Naive thymus-derived CD8-positive, alpha-beta T cell (primary cell): ENCODE measurements around the gene YJU2. TPM values are rescaled to one million over a fixed set of nuclear protein-coding genes. Genes with fewer than 3 reads are reported as not detected.
"Not testable (repeated sequence)": the region's sequence is repeated elsewhere in the genome, so short reads cannot be mapped to it uniquely, and the experiment has no call there.

Experiments used
- ATAC-seq, 2 donors: fragments of 150-1000 bp; cut with Tn5 transposase in 1 of 2; sonication (Bioruptor Pico), chemical (Tn5 transposase) in 1 of 2; 1 replicate in 1 of 2; 2 replicates in 1 of 2; pipeline ENCODE4 v1.10.0; 2021; ENCODE audit warnings: mild to moderate bottlenecking in 2 of 2, moderate library complexity in 2 of 2
- POLR2A ChIA-PET: fragments of 350-600 bp; sonication (Branson Sonifier 250); formaldehyde crosslinking; loops from one replicate; lab custom pipeline; 2021; ENCODE audit warnings: antibody characterized with exemption; lab: Charles Lee
- DNase-seq, 10 donors: peaks; one replicate each; pipeline versions ENCODE4 v3.0.0 to v3.0.0-alpha.2; 2020 to 2022
- H3K27ac Mint-ChIP-seq, 10 donors: one replicate each; pipeline ENCODE4 v1.8.0; 2020 to 2022; ENCODE audit warnings: mild to moderate bottlenecking in 10 of 10, mixed read lengths in 10 of 10, moderate library complexity in 4 of 10, inconsistent platforms in 1 of 10
- H3K27me3 Mint-ChIP-seq, 5 donors: one replicate each; pipeline ENCODE4 v1.8.0; 2021 to 2022; ENCODE audit warnings: mixed read lengths in 5 of 5
- H3K36me3 Mint-ChIP-seq, 3 donors: one replicate each; pipeline ENCODE4 v1.8.0; 2020 to 2022; ENCODE audit warnings: mixed read lengths in 3 of 3, mild to moderate bottlenecking in 2 of 3, inconsistent platforms in 1 of 3
- H3K4me1 Mint-ChIP-seq, 4 donors: one replicate each; pipeline ENCODE4 v1.8.0; 2021 to 2022; ENCODE audit warnings: mixed read lengths in 4 of 4
- H3K4me3 Mint-ChIP-seq, 10 donors: one replicate each; pipeline ENCODE4 v1.8.0; 2020 to 2022; ENCODE audit warnings: mild to moderate bottlenecking in 10 of 10, mixed read lengths in 10 of 10, moderate library complexity in 6 of 10, inconsistent platforms in 1 of 10
- H3K9me3 Mint-ChIP-seq, 9 donors: one replicate each; pipeline ENCODE4 v1.8.0; 2020 to 2022; ENCODE audit warnings: mixed read lengths in 9 of 9, mild to moderate bottlenecking in 3 of 9, inconsistent platforms in 1 of 9, moderate library complexity in 1 of 9
- polyA plus RNA-seq, 3 donors: library from polyadenylated mRNA; unstranded; fragments of 300-500 nt; fragmentation: Illumina TruSeq; gene quantifications; one replicate each; pipeline ENCODE4 v1.2.3, GENCODE V29; 2021
- total RNA-seq, 8 experiments: library from RNA in 2 of 8; stranded (reverse) in 2 of 8; gene quantifications; one replicate each; pipeline ENCODE4 v1.2.3 and lab custom pipeline; 2021 to 2026

Gene YJU2
- total and polyA plus RNA-seq, 5 experiments from 2014 or later: 20.2 to 35.3 (median 32.9) TPM

- Mint-ChIP-seq H3K4me3 (peak overlapping the region in 5 of 10 donors; percentile 10 to 83 (median 26)), H3K9me3 (no peaks in the 10 kb centered on the region), H3K27me3 (peaks cover 4 to 26% (median 5%) of the 10 kb centered on the region in 5 donors), H3K4me1 (peaks cover 3 to 7% (median 6%) of the 10 kb centered on the region in 4 donors), H3K27ac (no peak overlapping the region), H3K36me3 (no peaks in the 10 kb centered on the region)
- POLR2A ChIA-PET: interaction anchor here (0.5 to 1.0 kb wide), 2 partner anchors 23 to 1379 kb away, joined by 3 to 4 read pairs; no protein-coding TSS in a partner anchor
- no peak for DNase-seq
- ATAC-seq: no peak
These were observed 31.1 kb downstream of the YJU2 start for GRCh38 chr19:4278010-4278409.

- H3K9me3 Mint-ChIP-seq: no peaks in the 10 kb centered on the region
- POLR2A ChIA-PET: interaction anchor here (0.5 to 1.0 kb wide), 3 partner anchors 22 to 1378 kb away, joined by 3 to 4 read pairs (median 3); no protein-coding TSS in a partner anchor
- H3K4me3 Mint-ChIP-seq: peak within 1 kb of the TSS; percentile 26 to 86 (median 64)
- ATAC-seq (no peak), DNase-seq (no peak)
- no peaks in the 10 kb centered on the region for H3K36me3 Mint-ChIP-seq
- peaks cover 3 to 7% (median 6%) of the 10 kb centered on the region in 4 donors for H3K4me1 Mint-ChIP-seq
- H3K27ac Mint-ChIP-seq: peak within 1 kb of the TSS in 2 of 10 donors; percentile 28 to 44
- H3K27me3 Mint-ChIP-seq: peaks cover 4 to 26% (median 5%) of the 10 kb centered on the region in 5 donors
These were observed 31.8 kb downstream of the YJU2 start, which contains the start of gene SHD for GRCh38 chr19:4278419-4279266. SHD (plus strand) TSS chr19:4279266; CDS start chr19:4280064, 798 bp downstream.

- POLR2A ChIA-PET: interaction anchor here (0.7 kb wide), 1 partner anchor 46 kb away, joined by 3 read pairs; no protein-coding TSS in a partner anchor
- Mint-ChIP-seq H3K27me3 (peaks cover 4 to 26% (median 5%) of the 10 kb centered on the region in 5 donors), H3K4me1 (peaks cover 3 to 7% (median 6%) of the 10 kb centered on the region in 4 donors), H3K27ac (no peak overlapping the region), H3K4me3 (peak overlapping the region in 4 of 10 donors; percentile 23 to 83 (median 52)), H3K9me3 (no peaks in the 10 kb centered on the region), H3K36me3 (no peaks in the 10 kb centered on the region)
- ATAC-seq: peak; percentile 50 to 62
- DNase-seq: no peak
These were observed 32.3 kb downstream of the YJU2 start for GRCh38 chr19:4279267-4279529.

GRCh38 chr19:4279530-4280422, 32.9 kb downstream of the YJU2 start:
- Mint-ChIP-seq H3K27me3 (peaks cover 4 to 26% (median 5%) of the 10 kb centered on the region in 5 donors), H3K9me3 (no peaks in the 10 kb centered on the region), H3K36me3 (no peaks in the 10 kb centered on the region), H3K4me3 (peak overlapping the region in 8 of 10 donors; percentile 48 to 86 (median 64)), H3K4me1 (peaks cover 3 to 7% (median 6%) of the 10 kb centered on the region in 4 donors), H3K27ac (peak overlapping the region in 1 of 10 donors; percentile 28)
- peak; percentile 6 to 39 for ATAC-seq
- POLR2A ChIA-PET: interaction anchor here (0.7 kb wide), 1 partner anchor 45 kb away, joined by 3 read pairs; no protein-coding TSS in a partner anchor
- DNase-seq: no peak

GRCh38 chr19:4284176-4284958, 37.5 kb downstream of the YJU2 start:
- DNase-seq (no peak), ATAC-seq (no peak)
- Mint-ChIP-seq H3K36me3 (no peaks in the 10 kb centered on the region), H3K4me1 (peaks cover 2 to 7% (median 3%) of the 10 kb centered on the region in 4 donors), H3K9me3 (no peaks in the 10 kb centered on the region), H3K27me3 (peaks cover 4 to 22% (median 5%) of the 10 kb centered on the region in 5 donors), H3K4me3 (no peak overlapping the region), H3K27ac (no peak overlapping the region)
- POLR2A ChIA-PET: interaction anchor here (0.5 to 0.6 kb wide), 3 partner anchors 14 to 114 kb away, joined by 3 to 5 read pairs (median 5); no protein-coding TSS in a partner anchor

GRCh38 chr19:4284974-4285373, 38.1 kb downstream of the YJU2 start:
- Mint-ChIP-seq H3K27ac (no peak overlapping the region), H3K27me3 (peaks cover under 1 to 20% (median 4%) of the 10 kb centered on the region in 5 donors), H3K4me3 (no peak overlapping the region), H3K36me3 (no peaks in the 10 kb centered on the region), H3K9me3 (no peaks in the 10 kb centered on the region), H3K4me1 (peaks cover 0 to 1% (median under 1%) of the 10 kb centered on the region in 4 donors)
- no peak for ATAC-seq
- no peak for DNase-seq
- POLR2A ChIA-PET: interaction anchor here (0.5 kb wide), 1 partner anchor 228 kb away, joined by 3 read pairs; no protein-coding TSS in a partner anchor

- not testable (repeated sequence) for H3K9me3 Mint-ChIP-seq, H3K36me3 Mint-ChIP-seq, H3K4me3 Mint-ChIP-seq, H3K27me3 Mint-ChIP-seq, ATAC-seq, DNase-seq, H3K4me1 Mint-ChIP-seq
- H3K27ac Mint-ChIP-seq: peak overlapping the region in 1 of 10 donors; percentile 73
- POLR2A ChIA-PET: interaction anchor here (0.7 kb wide), 2 partner anchors 17 to 259 kb away, joined by 3 read pairs; no protein-coding TSS in a partner anchor
These were observed 39.3 kb downstream of the YJU2 start for GRCh38 chr19:4286141-4286540.

DNA sequence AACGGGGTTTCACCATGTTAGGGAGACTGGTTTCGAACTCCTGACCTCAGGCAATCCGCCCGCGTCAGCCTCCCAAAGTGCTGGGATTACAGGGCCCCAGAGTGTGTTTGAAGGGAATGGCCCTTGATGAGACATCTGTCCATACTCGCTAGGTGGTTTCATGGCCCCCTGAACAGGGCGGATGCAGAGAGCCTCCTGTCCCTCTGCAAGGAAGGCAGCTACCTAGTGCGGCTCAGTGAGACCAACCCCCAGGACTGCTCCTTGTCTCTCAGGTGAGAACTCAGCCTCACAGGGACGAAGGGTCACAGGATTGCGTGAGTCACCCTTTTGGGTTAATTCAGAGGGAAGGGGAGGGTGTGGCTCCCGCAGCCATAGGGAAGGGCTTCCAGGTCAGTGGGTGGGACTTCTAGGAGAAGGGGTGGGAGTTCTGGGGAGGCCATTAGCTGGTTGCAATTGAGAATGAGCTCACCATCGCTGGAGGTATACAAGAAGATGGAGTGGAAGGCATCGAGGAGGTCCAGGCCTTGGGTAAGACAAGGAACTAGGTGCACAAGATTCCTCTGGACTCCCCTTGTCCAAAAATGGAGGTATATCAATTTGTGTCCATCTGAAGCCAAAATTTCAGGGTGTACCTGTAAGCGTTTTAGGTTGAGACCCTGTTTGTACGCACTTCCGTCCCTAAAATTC, 41.4 kb downstream of the YJU2 start:
- peaks cover 0 to 14% (median 2%) of the 10 kb centered on the region in 3 donors for H3K36me3 Mint-ChIP-seq
- no peak for ATAC-seq
- no peaks in the 10 kb centered on the region for H3K4me1 Mint-ChIP-seq
- H3K4me3 Mint-ChIP-seq: no peak overlapping the region
- no peaks in the 10 kb centered on the region for H3K9me3 Mint-ChIP-seq
- H3K27me3 Mint-ChIP-seq: no peaks in the 10 kb centered on the region
- H3K27ac Mint-ChIP-seq: peak overlapping the region in 2 of 10 donors; percentile 34 to 37
- POLR2A ChIA-PET: interaction anchor here (0.6 kb wide), 1 partner anchor 56 kb away, joined by 3 read pairs; no protein-coding TSS in a partner anchor
- no peak for DNase-seq

GRCh38 chr19:4291184-4291732, 44.4 kb downstream of the YJU2 start:
- POLR2A ChIA-PET: interaction anchor here (0.5 kb wide), 1 partner anchor 576 kb away, joined by 3 read pairs; the partner anchor contains the start of gene PLIN3
- Mint-ChIP-seq H3K27ac (peak overlapping the region in 1 of 10 donors; percentile 9), H3K4me3 (no peak overlapping the region), H3K27me3 (no peaks in the 10 kb centered on the region), H3K4me1 (peaks cover 0 to 2% (median 0%) of the 10 kb centered on the region in 4 donors), H3K9me3 (no peaks in the 10 kb centered on the region), H3K36me3 (peaks cover 0 to 38% (median 2%) of the 10 kb centered on the region in 3 donors)
- ATAC-seq: no peak
- no peak for DNase-seq

DNA sequence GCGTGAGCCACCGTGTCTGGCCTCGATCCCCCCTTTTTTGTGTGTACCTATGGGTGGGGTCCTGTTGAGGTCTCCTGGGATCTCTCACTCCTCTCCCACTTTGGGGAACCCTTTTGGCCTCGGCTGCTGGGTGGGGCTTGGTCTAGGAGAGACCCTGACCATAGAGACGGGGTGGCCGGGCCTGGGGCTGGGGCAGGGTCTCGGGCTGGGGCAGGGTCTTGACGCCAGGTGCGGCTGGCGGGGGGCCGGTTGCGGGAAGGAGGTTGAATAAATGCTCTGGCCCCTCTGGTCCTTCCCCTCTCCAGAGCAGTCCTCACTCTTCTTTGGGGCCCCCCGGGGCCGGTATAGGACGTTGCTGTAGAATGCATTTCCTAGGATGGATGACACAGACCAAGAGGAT, 45.6 kb downstream of the YJU2 start:
- Mint-ChIP-seq H3K4me1 (peaks cover 0 to 6% (median 2%) of the 10 kb centered on the region in 4 donors), H3K9me3 (no peaks in the 10 kb centered on the region), H3K27me3 (no peaks in the 10 kb centered on the region), H3K4me3 (no peak overlapping the region), H3K36me3 (peaks cover 0 to 44% (median 2%) of the 10 kb centered on the region in 3 donors), H3K27ac (no peak overlapping the region)
- ATAC-seq (no peak), DNase-seq (no peak)
- POLR2A ChIA-PET: no interaction called here

GRCh38 chr19:4294389-4294788, 47.5 kb downstream of the YJU2 start:
- H3K4me1 Mint-ChIP-seq: peaks cover 6 to 18% (median 9%) of the 10 kb centered on the region in 4 donors
- no peak for ATAC-seq
- H3K27me3 Mint-ChIP-seq: no peaks in the 10 kb centered on the region
- peaks cover 0 to 48% (median 2%) of the 10 kb centered on the region in 3 donors for H3K36me3 Mint-ChIP-seq
- no peak for DNase-seq
- POLR2A ChIA-PET: no interaction called here
- H3K9me3 Mint-ChIP-seq: no peaks in the 10 kb centered on the region
- H3K27ac Mint-ChIP-seq: peak overlapping the region in 2 of 10 donors; percentile 12 to 33
- H3K4me3 Mint-ChIP-seq: no peak overlapping the region
